PC-3 (cell line): ENCODE measurements around the gene DHX34. TPM values are rescaled to one million over a fixed set of nuclear protein-coding genes. Genes with fewer than 3 reads are reported as not detected.

Experiments
- ATAC-seq: fragments of 200-7000 bp; cut with Tn5 transposase; 2 replicates; pipeline ENCODE4 v1.9.1; 2020; ENCODE audit warnings: mild to moderate bottlenecking, moderate library complexity
- BruUV-seq: library from RNA; stranded (reverse); fragments of 400-500 nt; replicated peaks from 2 replicates; lab custom pipeline; 2021; lab: Mats Ljungman, UMichigan
- CTCF ChIA-PET: fragments of 300-600 bp; sonication (Branson Sonifier 250); formaldehyde crosslinking; loops from one replicate; lab custom pipeline; 2022; ENCODE audit warnings: antibody characterized with exemption; lab: Charles Lee
- POLR2A ChIA-PET: fragments of 300-600 bp; sonication (Branson Sonifier 250); formaldehyde crosslinking; loops from one replicate; lab custom pipeline; 2022; ENCODE audit warnings: antibody characterized with exemption; ENCODE audit not compliant: unreplicated experiment; lab: Charles Lee
- DNase-seq: peaks from one replicate; pipeline ENCODE4 v3.0.0-alpha.2; 2015
- H2AFZ ChIP-seq: fragments of 300-600 bp; sonication (generic); 2 replicates; pipeline ENCODE4 v1.6.0; 2016; ENCODE audit warnings: antibody characterized with exemption, low read length
- H3F3A ChIP-seq: fragments of 300-600 bp; sonication (generic); one replicate; pipeline ENCODE4 v1.6.0; 2017; ENCODE audit warnings: antibody characterized with exemption, low read length, control low read depth, mild to moderate bottlenecking; ENCODE audit not compliant: unreplicated experiment
- H3K27ac ChIP-seq: fragments of 300-600 bp; sonication (generic); 2 replicates; pipeline ENCODE4 v1.5.1; 2016; ENCODE audit warnings: mild to moderate bottlenecking, low read length
- H3K27me3 ChIP-seq: fragments of 300-600 bp; sonication (generic); 2 replicates; pipeline ENCODE4 v1.6.1; 2016; ENCODE audit warnings: low read length, mixed read lengths
- H3K36me3 ChIP-seq: fragments of 300-600 bp; sonication (generic); 2 replicates; pipeline ENCODE4 v1.6.1; 2016; ENCODE audit warnings: low read depth, mixed run types, low read length, mixed read lengths
- H3K4me1 ChIP-seq: fragments of 300-600 bp; sonication (generic); 2 replicates; pipeline ENCODE4 v1.5.1; 2016; ENCODE audit warnings: low read length; ENCODE audit not compliant: insufficient read depth
- H3K4me2 ChIP-seq: fragments of 300-600 bp; sonication (generic); 2 replicates; pipeline ENCODE4 v1.6.0; 2016; ENCODE audit warnings: low read length
- H3K4me3 ChIP-seq: fragments of 300-600 bp; sonication (generic); 2 replicates; pipeline ENCODE4 v1.5.1; 2016; ENCODE audit warnings: mild to moderate bottlenecking, low read length, mixed read lengths
- H3K79me2 ChIP-seq: fragments of 300-600 bp; sonication (generic); 2 replicates; pipeline ENCODE4 v1.6.1; 2017; ENCODE audit warnings: low read length, mixed read lengths
- H3K9ac ChIP-seq: fragments of 300-600 bp; sonication (generic); 2 replicates; pipeline ENCODE4 v1.6.0; 2016; ENCODE audit warnings: mild to moderate bottlenecking, low read length
- H3K9me2 ChIP-seq: fragments of 300-600 bp; sonication (generic); replicated peaks from 2 replicates; pipeline ENCODE4 v1.6.1; 2016; ENCODE audit warnings: mixed run types, low read length, mixed read lengths
- H3K9me3 ChIP-seq: fragments of 300-600 bp; sonication (generic); 2 replicates; pipeline ENCODE4 v1.6.1; 2016; ENCODE audit warnings: low read length, mixed read lengths
- H4K20me1 ChIP-seq: fragments of 300-600 bp; sonication (generic); 2 replicates; pipeline ENCODE4 v1.6.1; 2016; ENCODE audit warnings: low read length, mixed read lengths
- EZH2 ChIP-seq: fragments of 300-600 bp; sonication (generic); IDR thresholded peaks from one replicate; pipeline ENCODE4 v1.6.1; 2017; ENCODE audit warnings: antibody characterized with exemption, mild to moderate bottlenecking, low read length; ENCODE audit not compliant: unreplicated experiment
- EZH2phosphoT487 ChIP-seq: fragments of 300-600 bp; sonication (generic); IDR thresholded peaks from 2 replicates; pipeline ENCODE4 v1.6.1; 2018; ENCODE audit warnings: mild to moderate bottlenecking, antibody characterized with exemption, low read length, borderline replicate concordance
- intact Hi-C: fragments of 100-400 bp; cut with micrococcal nuclease; formaldehyde crosslinking; loops from 2 replicates; pipeline ENCODE4 v1.9.0; 2023
- total RNA-seq: library from RNA; depleted of rRNA; stranded (reverse); fragments of >200 nt; gene quantifications from 2 replicates; pipeline ENCODE4 v1.2.3, GENCODE V29; 2014
- TF ChIP-seq, protein P1 (sequence below): fragments of 300-600 bp; sonication (generic); conservative IDR thresholded peaks from 2 replicates; pipeline ENCODE4 v1.5.1; 2017; ENCODE audit warnings: antibody characterized with exemption, low read depth, mild to moderate bottlenecking, low read length

DHX34 gene
- total RNA-seq, 1 experiment from 2014 or later = 28.3 TPM

DNA sequence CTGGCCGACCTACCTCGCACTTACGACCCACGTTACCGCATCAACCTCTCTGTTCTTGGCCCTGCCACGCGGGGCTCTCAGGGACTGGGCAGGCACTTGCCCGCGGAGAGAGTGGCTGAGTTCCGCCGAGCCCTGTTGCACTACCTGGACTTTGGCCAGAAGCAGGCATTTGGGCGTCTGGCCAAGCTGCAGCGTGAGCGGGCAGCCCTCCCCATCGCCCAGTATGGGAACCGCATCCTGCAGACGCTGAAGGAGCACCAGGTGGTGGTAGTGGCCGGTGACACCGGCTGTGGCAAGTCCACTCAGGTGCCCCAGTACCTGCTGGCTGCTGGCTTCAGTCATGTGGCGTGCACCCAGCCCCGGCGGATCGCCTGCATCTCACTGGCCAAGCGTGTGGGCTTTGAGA is 4.2 kb downstream of the DHX34 start:
- Histone ChIP-seq H3K27me3 (no peaks in the 10 kb centered on the region), H3K4me3 (no peak overlapping the region), H3K9me2 (no peaks in the 10 kb centered on the region), H4K20me1 (no peaks in the 10 kb centered on the region), H3K27ac (no peak overlapping the region), H3F3A (no peaks in the 10 kb centered on the region), H3K36me3 (peaks cover 24% of the 10 kb centered on the region), H2AFZ (no peak overlapping the region), H3K9me3 (no peaks in the 10 kb centered on the region), H3K9ac (no peak overlapping the region), H3K4me1 (peaks cover 8% of the 10 kb centered on the region; the same call in 1 of the 2 replicates), H3K79me2 (peaks cover 46% of the 10 kb centered on the region), H3K4me2 (no peak overlapping the region)
- ChIA-PET CTCF (no interaction called here), POLR2A (no interaction called here)
- BruUV-seq = no TSS peak
- TF ChIP-seq EZH2 (no peak), EZH2phosphoT487 (no peak)
- TF ChIP-seq, protein P1, sequence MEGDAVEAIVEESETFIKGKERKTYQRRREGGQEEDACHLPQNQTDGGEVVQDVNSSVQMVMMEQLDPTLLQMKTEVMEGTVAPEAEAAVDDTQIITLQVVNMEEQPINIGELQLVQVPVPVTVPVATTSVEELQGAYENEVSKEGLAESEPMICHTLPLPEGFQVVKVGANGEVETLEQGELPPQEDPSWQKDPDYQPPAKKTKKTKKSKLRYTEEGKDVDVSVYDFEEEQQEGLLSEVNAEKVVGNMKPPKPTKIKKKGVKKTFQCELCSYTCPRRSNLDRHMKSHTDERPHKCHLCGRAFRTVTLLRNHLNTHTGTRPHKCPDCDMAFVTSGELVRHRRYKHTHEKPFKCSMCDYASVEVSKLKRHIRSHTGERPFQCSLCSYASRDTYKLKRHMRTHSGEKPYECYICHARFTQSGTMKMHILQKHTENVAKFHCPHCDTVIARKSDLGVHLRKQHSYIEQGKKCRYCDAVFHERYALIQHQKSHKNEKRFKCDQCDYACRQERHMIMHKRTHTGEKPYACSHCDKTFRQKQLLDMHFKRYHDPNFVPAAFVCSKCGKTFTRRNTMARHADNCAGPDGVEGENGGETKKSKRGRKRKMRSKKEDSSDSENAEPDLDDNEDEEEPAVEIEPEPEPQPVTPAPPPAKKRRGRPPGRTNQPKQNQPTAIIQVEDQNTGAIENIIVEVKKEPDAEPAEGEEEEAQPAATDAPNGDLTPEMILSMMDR = no peak
- intact Hi-C loops = no loop called here
- ATAC-seq (no peak), DNase-seq (no peak)

DNA sequence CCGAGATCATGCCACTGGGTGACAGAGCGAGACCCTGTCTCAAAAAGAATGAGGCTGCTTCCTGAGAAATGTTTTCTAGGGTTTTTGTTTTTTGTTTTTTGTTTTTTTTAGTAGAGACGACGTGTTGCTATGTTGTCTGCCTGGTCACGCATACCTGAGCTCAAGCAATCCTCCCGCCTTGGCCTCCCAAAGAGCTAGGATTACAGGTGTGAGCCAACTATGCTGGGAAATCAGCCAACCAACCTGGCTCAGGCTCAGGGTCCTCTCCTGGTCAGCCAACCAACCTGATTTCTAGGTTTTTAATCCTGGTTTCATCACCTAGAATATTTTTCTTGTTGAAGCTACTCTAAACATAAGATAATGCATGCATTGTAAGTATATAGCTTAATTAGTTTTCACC is 7.8 kb downstream of the DHX34 start:
- Histone ChIP-seq H3K9me3 (no peaks in the 10 kb centered on the region), H3K9me2 (no peaks in the 10 kb centered on the region), H3K4me3 (no peak overlapping the region), H3K36me3 (peaks cover 24% of the 10 kb centered on the region), H3K27me3 (no peaks in the 10 kb centered on the region), H3K4me1 (no peaks in the 10 kb centered on the region), H3K79me2 (peaks cover 18% of the 10 kb centered on the region), H4K20me1 (no peaks in the 10 kb centered on the region), H3K9ac (no peak overlapping the region), H3K4me2 (no peak overlapping the region), H2AFZ (no peak overlapping the region), H3K27ac (no peak overlapping the region), H3F3A (no peaks in the 10 kb centered on the region)
- intact Hi-C loops = no loop called here
- no peak for ATAC-seq
- BruUV-seq = no TSS peak
- TF ChIP-seq EZH2phosphoT487 (no peak), EZH2 (no peak)
- TF ChIP-seq, protein P1 = no peak
- CTCF ChIA-PET = no interaction called here
- peak; percentile 26 for DNase-seq
- POLR2A ChIA-PET = no interaction called here

DNA sequence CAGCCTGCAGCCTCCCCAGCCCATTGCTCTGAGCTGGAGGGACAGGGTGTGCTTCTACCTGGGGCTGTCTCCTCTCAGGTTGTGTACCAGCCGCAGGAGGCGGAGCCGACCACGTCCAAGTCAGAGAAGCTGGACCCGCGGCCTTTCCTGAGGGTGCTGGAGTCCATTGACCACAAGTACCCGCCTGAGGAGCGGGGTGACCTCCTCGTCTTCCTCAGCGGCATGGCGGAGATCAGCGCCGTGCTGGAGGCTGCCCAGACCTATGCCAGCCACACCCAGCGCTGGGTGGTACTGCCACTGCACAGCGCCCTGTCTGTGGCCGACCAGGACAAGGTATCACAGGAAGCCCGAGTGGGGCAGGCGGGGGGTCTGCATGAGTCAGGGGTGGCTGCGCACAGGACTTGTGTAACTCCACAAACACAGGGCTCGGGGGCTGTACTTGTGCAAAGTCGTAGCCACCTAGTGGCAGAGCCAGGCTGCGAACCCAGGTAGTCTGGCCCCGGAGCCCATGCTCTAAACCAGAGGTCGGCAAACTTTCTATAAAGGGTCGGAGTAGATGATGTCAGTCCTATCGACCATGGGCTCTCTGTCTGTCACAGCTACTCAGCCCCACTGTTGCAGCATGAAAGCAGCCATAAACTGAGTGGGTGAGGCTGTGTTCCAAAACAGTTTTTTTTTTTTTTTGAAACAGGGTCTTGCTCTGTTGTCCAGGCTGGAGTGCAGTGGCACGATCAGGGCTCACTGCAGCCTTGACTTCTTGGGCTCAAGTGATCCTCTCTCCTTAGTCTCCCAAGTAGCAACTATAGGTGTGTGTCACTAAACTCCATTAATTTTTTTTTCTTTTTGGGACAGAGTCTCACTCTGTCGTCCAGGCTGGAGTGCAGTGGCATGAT is 8.9 kb downstream of the DHX34 start:
- Histone ChIP-seq H3K36me3 (peaks cover 18% of the 10 kb centered on the region), H3K9me3 (no peaks in the 10 kb centered on the region), H3K4me2 (no peak overlapping the region), H4K20me1 (no peaks in the 10 kb centered on the region), H3K9me2 (no peaks in the 10 kb centered on the region), H3K27me3 (no peaks in the 10 kb centered on the region), H3K27ac (no peak overlapping the region), H3K4me3 (no peak overlapping the region), H3K4me1 (no peaks in the 10 kb centered on the region), H3F3A (no peaks in the 10 kb centered on the region), H2AFZ (no peak overlapping the region), H3K9ac (no peak overlapping the region), H3K79me2 (0 out of 2 replicates have a peak, but pooled peaks cover 7% of the 10 kb centered on the region)
- intact Hi-C loops = no loop called here
- ATAC-seq = peak; percentile 31; the same call in 1 of the 2 replicates
- ChIA-PET CTCF (no interaction called here), POLR2A (no interaction called here)
- DNase-seq = no peak
- no TSS peak for BruUV-seq
- TF ChIP-seq, protein P1 = peak; percentile 52
- TF ChIP-seq EZH2 (no peak), EZH2phosphoT487 (no peak)
